Measurements from ENCODE around the gene PGM1. TPM values are rescaled to one million over a fixed set of nuclear protein-coding genes. Genes with fewer than 3 reads are reported as not detected.

Gene PGM1
- total and polyA plus RNA-seq, 9 of the 15 experiments (the other 6 are each of a cell fraction or from before 2014, with no cell fraction given), result 0.03 to 0.31 (median 0.09) TPM; not detected in 5

DNA sequence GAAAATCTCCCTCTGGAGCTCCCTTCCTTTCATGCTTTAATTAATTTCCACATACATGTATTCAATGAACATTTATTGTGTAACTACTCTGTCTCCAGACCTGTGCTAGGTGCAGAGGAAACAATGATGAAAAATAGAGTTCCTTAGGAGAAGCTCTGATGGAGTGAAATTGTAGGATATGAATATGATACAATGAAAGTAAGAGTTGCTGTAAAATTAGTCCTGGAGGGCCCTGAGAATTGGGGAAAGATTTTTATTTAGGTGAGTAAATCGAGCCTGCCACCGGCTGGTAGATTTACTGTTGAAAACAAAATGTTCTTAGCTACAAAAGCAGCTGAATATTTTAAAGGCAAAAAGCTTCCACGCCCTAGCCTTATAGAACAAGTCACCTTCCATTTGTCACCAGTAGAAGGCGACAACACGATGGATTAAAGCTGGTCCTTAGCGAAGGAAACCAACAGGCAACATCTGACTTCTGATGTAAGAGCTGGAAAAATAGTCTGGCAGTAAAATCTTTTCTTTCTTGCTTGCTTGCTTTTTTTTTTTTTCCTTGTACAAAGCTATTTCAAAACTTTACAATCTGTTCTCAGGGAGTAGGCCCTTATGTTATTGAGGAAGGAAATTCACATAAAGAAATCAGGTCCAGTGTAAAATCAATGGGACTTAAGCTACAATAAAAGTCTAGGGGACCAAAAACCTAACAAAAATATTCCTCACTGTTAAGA lies 98.7 kb downstream of the PGM1 start (continued):
- TF ChIP-seq, protein P1, sequence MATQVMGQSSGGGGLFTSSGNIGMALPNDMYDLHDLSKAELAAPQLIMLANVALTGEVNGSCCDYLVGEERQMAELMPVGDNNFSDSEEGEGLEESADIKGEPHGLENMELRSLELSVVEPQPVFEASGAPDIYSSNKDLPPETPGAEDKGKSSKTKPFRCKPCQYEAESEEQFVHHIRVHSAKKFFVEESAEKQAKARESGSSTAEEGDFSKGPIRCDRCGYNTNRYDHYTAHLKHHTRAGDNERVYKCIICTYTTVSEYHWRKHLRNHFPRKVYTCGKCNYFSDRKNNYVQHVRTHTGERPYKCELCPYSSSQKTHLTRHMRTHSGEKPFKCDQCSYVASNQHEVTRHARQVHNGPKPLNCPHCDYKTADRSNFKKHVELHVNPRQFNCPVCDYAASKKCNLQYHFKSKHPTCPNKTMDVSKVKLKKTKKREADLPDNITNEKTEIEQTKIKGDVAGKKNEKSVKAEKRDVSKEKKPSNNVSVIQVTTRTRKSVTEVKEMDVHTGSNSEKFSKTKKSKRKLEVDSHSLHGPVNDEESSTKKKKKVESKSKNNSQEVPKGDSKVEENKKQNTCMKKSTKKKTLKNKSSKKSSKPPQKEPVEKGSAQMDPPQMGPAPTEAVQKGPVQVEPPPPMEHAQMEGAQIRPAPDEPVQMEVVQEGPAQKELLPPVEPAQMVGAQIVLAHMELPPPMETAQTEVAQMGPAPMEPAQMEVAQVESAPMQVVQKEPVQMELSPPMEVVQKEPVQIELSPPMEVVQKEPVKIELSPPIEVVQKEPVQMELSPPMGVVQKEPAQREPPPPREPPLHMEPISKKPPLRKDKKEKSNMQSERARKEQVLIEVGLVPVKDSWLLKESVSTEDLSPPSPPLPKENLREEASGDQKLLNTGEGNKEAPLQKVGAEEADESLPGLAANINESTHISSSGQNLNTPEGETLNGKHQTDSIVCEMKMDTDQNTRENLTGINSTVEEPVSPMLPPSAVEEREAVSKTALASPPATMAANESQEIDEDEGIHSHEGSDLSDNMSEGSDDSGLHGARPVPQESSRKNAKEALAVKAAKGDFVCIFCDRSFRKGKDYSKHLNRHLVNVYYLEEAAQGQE (IDR thresholded peaks at IDR 0.05; ENCODE audit: borderline replicate concordance), result peak; percentile 42; the same call in 1 of the 2 replicates
- TF ChIP-seq, protein P1 (CRISPR knock-in tag; IDR thresholded peaks at IDR 0.05; ENCODE audit: low read depth), result no peak
- TF ChIP-seq PHTF2 (CRISPR knock-in tag; IDR thresholded peaks at IDR 0.05) (no peak), ZNF586 (CRISPR knock-in tag; conservative IDR thresholded peaks at IDR 0.05) (no peak), RBFOX2 (IDR thresholded peaks at IDR 0.05; ENCODE audit: low read depth, low read length) (no peak), POLR2AphosphoS5 (IDR thresholded peaks at IDR 0.05; ENCODE audit: control insufficient read depth, insufficient read depth, low read depth, low read length) (no peak), ZNF408 (CRISPR knock-in tag; IDR thresholded peaks at IDR 0.05; ENCODE audit: low read depth) (no peak)
- TF ChIP-seq, protein P2, sequence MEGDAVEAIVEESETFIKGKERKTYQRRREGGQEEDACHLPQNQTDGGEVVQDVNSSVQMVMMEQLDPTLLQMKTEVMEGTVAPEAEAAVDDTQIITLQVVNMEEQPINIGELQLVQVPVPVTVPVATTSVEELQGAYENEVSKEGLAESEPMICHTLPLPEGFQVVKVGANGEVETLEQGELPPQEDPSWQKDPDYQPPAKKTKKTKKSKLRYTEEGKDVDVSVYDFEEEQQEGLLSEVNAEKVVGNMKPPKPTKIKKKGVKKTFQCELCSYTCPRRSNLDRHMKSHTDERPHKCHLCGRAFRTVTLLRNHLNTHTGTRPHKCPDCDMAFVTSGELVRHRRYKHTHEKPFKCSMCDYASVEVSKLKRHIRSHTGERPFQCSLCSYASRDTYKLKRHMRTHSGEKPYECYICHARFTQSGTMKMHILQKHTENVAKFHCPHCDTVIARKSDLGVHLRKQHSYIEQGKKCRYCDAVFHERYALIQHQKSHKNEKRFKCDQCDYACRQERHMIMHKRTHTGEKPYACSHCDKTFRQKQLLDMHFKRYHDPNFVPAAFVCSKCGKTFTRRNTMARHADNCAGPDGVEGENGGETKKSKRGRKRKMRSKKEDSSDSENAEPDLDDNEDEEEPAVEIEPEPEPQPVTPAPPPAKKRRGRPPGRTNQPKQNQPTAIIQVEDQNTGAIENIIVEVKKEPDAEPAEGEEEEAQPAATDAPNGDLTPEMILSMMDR (IDR thresholded peaks at IDR 0.05 in 2 of 3, conservative IDR thresholded peaks at IDR 0.05 in 1 of 3; ENCODE audit: insufficient read depth in 2 of 3, low read depth in 1 of 3, low read length in 3 of 3), result peak; percentile 62 to 83 (median 71); a peak in 5 of 6 replicates
- TF ChIP-seq, protein P3, sequence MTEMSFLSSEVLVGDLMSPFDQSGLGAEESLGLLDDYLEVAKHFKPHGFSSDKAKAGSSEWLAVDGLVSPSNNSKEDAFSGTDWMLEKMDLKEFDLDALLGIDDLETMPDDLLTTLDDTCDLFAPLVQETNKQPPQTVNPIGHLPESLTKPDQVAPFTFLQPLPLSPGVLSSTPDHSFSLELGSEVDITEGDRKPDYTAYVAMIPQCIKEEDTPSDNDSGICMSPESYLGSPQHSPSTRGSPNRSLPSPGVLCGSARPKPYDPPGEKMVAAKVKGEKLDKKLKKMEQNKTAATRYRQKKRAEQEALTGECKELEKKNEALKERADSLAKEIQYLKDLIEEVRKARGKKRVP (CRISPR knock-in tag; IDR thresholded peaks at IDR 0.05), result peak; percentile 62
- TF ChIP-seq, protein P4, sequence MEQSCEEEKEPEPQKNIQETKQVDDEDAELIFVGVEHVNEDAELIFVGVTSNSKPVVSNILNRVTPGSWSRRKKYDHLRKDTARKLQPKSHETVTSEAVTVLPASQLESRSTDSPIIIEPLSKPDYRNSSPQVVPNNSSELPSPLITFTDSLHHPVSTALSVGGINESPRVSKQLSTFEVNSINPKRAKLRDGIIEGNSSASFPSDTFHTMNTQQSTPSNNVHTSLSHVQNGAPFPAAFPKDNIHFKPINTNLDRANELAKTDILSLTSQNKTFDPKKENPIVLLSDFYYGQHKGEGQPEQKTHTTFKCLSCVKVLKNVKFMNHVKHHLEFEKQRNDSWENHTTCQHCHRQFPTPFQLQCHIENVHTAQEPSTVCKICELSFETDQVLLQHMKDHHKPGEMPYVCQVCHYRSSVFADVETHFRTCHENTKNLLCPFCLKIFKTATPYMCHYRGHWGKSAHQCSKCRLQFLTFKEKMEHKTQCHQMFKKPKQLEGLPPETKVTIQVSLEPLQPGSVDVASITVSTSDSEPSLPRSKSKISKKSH (CRISPR knock-in tag; IDR thresholded peaks at IDR 0.05), result no peak
- TF ChIP-seq, protein P5, sequence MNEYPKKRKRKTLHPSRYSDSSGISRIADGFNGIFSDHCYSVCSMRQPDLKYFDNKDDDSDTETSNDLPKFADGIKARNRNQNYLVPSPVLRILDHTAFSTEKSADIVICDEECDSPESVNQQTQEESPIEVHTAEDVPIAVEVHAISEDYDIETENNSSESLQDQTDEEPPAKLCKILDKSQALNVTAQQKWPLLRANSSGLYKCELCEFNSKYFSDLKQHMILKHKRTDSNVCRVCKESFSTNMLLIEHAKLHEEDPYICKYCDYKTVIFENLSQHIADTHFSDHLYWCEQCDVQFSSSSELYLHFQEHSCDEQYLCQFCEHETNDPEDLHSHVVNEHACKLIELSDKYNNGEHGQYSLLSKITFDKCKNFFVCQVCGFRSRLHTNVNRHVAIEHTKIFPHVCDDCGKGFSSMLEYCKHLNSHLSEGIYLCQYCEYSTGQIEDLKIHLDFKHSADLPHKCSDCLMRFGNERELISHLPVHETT (CRISPR knock-in tag; conservative IDR thresholded peaks at IDR 0.05 in 1 of 2, IDR thresholded peaks at IDR 0.05 in 1 of 2), result no peak

Data from K562 (cell line).